ENCODE measurements around the gene PCDH12. TPM values are rescaled to one million over a fixed set of nuclear protein-coding genes. Genes with fewer than 3 reads are reported as not detected.

PCDH12 gene
- total RNA-seq, 1 experiment from 2014 or later: not detected

DNA sequence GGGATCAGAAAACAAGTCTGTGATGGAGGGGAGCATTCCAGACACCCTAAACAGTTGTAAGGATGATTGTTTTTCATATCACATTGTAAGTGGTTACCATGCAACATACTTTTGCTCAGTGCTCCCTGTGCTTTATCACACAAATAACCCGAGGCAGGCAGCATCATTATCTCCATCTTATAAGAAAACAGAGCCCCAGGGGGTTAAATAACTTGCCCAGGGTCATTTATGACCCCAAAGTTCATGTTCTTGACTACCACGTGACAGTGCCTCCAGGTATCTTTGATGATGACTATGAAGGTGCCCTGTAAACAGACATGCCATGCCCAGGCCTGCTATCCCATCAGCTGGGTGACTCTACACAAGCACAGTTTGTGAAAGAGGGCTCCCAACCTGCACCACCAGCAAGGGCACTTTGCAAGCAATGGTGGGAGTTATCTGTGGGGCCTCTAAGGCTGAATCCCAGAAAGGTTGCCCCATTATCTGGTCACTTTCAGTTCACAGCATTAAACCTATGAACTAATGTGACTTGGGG lies 45.3 kb upstream of the PCDH12 start:
- Histone ChIP-seq H3T11ph (ENCODE audit: low read length) (no peak overlapping the region), H3K79me1 (ENCODE audit: insufficient read depth, low read depth, low read length, poor library complexity, severe bottlenecking) (no peaks in the 10 kb centered on the region), H2BK5ac (ENCODE audit: insufficient read length, low read length) (no peak overlapping the region), H3K79me2 (ENCODE audit: insufficient read depth, low read length) (no peaks in the 10 kb centered on the region), H3K4ac (ENCODE audit: low read depth, low read length) (no peak overlapping the region), H3K18ac (ENCODE audit: insufficient read length, low read depth, low read length) (no peak overlapping the region), H4K91ac (ENCODE audit: insufficient read length, low read depth, low read length) (no peak overlapping the region), H2BK120ac (ENCODE audit: low read depth, low read length, poor library complexity, severe bottlenecking) (no peak overlapping the region), H4K8ac (replicated peaks; ENCODE audit: insufficient read length, low read depth, low read length) (no peak overlapping the region), H3K27me3 (ENCODE audit: insufficient read depth, low read length) (no peaks in the 10 kb centered on the region), H3K14ac (ENCODE audit: insufficient read depth, low read length) (no peak overlapping the region), H3K23me2 (ENCODE audit: insufficient read length, low read depth, low read length, poor library complexity, severe bottlenecking) (no peaks in the 10 kb centered on the region), H3K4me1 (ENCODE audit: insufficient read depth, low read length) (no peaks in the 10 kb centered on the region), H4K5ac (ENCODE audit: insufficient read length, low read depth, low read length) (no peak overlapping the region), H3K27ac (ENCODE audit: insufficient read length, low read depth, low read length) (no peak overlapping the region), H2BK20ac (ENCODE audit: low read depth, low read length, poor library complexity, severe bottlenecking) (no peak overlapping the region), H3K23ac (ENCODE audit: insufficient read length, low read depth, low read length) (no peak overlapping the region), H3K9me3 (ENCODE audit: control insufficient read depth, low read depth, low read length) (no peaks in the 10 kb centered on the region), H2BK12ac (ENCODE audit: insufficient read length, low read depth, low read length) (no peak overlapping the region), H2BK15ac (ENCODE audit: low read depth, low read length) (no peak overlapping the region), H3K9ac (ENCODE audit: extremely low read depth, insufficient read length, low read length) (no peak overlapping the region), H3K4me2 (ENCODE audit: insufficient read depth, insufficient read length, low read length) (no peak overlapping the region), H2AFZ (ENCODE audit: low read length) (no peak overlapping the region), H4K20me1 (ENCODE audit: control insufficient read depth, insufficient read depth, insufficient read length) (peaks cover 2% of the 10 kb centered on the region), H3K56ac (ENCODE audit: insufficient read length, low read depth, low read length) (no peak overlapping the region), H2AK5ac (ENCODE audit: insufficient read length, low read length) (no peak overlapping the region)
- Mint-ChIP-seq H3K27ac (no peak overlapping the region), H3K36me3 (ENCODE audit: insufficient read depth in 1 of 3, low read depth in 3 of 3) (peaks cover 29 to 88% (median 76%) of the 10 kb centered on the region in 3 experiments; a peak in 6 of 7 replicates), H3K4me3 (no peak overlapping the region), H3K9me3 (peaks cover 0 to 3% of the 10 kb centered on the region in 2 experiments; a peak in 1 of 5 replicates), H3K4me1 (no peaks in the 10 kb centered on the region), H3K27me3 (ENCODE audit: low read depth) (no peaks in the 10 kb centered on the region)
- TF ChIP-seq, protein P1, sequence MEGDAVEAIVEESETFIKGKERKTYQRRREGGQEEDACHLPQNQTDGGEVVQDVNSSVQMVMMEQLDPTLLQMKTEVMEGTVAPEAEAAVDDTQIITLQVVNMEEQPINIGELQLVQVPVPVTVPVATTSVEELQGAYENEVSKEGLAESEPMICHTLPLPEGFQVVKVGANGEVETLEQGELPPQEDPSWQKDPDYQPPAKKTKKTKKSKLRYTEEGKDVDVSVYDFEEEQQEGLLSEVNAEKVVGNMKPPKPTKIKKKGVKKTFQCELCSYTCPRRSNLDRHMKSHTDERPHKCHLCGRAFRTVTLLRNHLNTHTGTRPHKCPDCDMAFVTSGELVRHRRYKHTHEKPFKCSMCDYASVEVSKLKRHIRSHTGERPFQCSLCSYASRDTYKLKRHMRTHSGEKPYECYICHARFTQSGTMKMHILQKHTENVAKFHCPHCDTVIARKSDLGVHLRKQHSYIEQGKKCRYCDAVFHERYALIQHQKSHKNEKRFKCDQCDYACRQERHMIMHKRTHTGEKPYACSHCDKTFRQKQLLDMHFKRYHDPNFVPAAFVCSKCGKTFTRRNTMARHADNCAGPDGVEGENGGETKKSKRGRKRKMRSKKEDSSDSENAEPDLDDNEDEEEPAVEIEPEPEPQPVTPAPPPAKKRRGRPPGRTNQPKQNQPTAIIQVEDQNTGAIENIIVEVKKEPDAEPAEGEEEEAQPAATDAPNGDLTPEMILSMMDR (conservative IDR thresholded peaks at IDR 0.05): no peak
- DNase-seq: no peak
- WGBS (ENCODE audit: extremely low coverage, insufficient read length, low lambda C conversion rate): no CpG with 5 or more reads among the region's 2 CpGs
